Superior temporal gyrus (tissue), 1 donor: Measurements from ENCODE around the gene GANC.

Experiments used
- DNase-seq: peaks from one replicate; pipeline ENCODE4 v3.0.0-alpha.2; 2016; ENCODE audit errors: extremely low spot score

Gene GANC

GRCh38 chr15:42375941-42376340 is 102.9 kb downstream of the GANC start:
- DNase-seq, result no peak

DNA sequence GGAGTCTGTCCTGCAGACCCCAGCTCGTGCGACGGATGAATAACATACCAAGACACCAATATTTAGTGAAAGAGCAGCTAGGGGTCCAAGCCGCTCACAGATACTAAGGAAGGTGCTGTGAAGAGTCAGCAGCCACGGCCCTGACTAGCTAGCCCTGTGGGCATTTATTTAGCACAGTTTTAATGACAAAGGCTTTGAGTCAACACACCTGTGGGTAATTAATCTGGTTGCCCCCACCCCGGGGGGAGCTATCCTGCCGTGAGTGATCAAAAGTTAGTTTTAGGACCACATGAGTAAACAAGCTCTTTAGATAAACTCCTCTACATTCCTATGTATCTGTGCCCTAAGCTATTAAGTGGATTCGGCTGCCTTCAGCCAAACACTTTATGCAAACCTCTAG is 105.0 kb downstream of the GANC start:
- no peak for DNase-seq

GRCh38 chr15:42384597-42384996 is 111.6 kb downstream of the GANC start:
- no peak for DNase-seq

- peak; percentile 62 for DNase-seq
Observed at GRCh38 chr15:42385206-42385979, 112.4 kb downstream of the GANC start.

DNA sequence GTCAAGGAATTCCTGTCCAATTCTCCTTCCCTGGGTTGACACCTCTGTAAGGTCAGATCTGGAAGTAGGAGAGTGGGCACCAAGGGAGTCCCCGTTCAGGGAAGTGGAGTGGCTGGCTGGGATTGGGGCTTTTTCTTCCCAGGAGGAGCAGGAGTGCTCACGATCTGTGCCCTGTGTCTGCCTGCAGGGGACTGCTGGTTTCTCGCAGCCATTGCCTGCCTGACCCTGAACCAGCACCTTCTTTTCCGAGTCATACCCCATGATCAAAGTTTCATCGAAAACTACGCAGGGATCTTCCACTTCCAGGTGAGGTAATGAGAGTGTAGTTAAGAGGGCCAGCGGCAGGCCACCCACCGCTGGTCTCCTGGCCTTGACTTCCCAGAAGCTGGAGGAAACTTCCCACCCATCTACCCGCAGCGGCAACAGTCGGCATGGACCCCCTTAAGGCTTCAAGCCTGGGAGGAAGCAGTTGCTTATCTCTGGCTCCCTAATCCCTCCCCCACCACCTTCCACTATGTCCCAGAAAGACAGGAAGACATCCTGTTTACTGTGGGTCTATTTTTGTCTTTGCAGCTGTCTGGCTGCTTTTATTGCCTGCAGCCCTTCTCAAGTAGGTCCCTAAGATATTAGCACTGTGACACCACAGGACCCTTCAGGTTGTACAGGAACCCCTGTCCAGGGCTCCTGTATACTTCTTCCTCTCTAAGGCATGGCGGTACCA is 113.1 kb downstream of the GANC start:
- no peak for DNase-seq

DNA sequence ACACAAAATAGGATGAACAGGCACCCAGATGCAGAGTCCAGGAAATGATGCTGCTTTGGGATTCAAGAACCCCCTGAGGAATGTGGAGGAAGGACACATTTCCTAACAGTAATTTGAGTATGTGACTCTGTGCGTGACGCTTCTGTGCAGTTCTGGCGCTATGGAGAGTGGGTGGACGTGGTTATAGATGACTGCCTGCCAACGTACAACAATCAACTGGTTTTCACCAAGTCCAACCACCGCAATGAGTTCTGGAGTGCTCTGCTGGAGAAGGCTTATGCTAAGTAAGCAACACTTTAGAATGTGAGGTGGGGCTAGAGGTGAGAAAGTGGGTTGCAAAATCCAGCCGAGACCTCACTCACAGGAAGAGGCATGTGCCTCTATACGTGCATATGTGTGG is 114.6 kb downstream of the GANC start:
- DNase-seq, result peak; percentile 17

DNA sequence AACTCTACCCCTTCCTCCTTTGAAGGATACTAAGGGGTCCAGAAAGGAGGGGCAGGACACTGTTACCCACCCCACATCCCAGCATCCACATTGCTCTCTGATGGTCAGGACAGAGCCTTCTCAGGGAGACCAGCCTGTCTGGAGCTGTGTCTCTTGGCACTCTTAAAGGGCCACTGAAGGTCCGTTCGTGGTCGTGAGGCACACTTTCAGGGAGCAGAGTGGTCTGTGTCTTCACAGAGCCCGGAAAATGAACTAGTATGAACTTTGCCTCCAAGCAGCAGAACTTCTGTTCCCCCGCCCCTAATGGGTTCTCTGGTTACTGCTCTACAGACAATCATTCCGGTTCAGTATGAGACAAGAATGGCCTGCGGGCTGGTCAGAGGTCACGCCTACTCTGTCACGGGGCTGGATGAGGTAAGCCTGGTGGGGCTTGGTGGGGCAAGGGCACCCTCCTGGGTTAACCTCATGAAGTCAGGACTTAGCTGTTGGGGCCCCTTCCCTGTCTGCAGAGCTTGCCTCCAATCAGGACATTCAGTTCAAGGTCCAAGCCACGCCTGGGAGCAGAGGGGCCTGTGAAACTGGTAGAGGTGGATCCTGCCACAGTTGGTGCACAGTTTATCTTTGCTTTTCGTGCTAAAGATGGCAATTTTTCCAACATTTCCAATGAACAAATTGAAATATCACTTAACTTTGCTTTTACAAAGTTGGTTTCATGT is 119.5 kb downstream of the GANC start:
- DNase-seq, result no peak

- DNase-seq, result no peak
Observed at GRCh38 chr15:42394106-42394505, 121.1 kb downstream of the GANC start.

DNA sequence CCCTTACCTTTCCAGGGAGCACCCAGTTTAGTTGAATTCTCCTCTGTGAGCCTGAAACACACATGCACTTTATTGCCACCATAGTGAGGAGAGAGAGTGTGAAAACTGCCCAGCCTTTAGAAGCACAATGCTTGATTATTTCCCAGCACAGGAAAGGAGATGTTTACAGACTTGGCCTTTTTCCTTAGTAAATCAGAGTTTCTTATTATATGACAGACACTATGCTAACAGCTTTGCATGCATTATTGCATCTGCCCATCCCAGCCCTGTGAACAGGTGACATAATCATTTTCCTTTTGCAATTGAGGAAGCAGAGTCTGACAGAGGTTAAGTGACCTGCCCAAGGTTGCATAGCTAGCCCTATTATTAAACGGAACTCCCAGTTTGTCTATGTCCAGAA is 122.8 kb downstream of the GANC start:
- no peak for DNase-seq

- no peak for DNase-seq
Observed at GRCh38 chr15:42401544-42402454, 128.8 kb downstream of the GANC start.

DNA sequence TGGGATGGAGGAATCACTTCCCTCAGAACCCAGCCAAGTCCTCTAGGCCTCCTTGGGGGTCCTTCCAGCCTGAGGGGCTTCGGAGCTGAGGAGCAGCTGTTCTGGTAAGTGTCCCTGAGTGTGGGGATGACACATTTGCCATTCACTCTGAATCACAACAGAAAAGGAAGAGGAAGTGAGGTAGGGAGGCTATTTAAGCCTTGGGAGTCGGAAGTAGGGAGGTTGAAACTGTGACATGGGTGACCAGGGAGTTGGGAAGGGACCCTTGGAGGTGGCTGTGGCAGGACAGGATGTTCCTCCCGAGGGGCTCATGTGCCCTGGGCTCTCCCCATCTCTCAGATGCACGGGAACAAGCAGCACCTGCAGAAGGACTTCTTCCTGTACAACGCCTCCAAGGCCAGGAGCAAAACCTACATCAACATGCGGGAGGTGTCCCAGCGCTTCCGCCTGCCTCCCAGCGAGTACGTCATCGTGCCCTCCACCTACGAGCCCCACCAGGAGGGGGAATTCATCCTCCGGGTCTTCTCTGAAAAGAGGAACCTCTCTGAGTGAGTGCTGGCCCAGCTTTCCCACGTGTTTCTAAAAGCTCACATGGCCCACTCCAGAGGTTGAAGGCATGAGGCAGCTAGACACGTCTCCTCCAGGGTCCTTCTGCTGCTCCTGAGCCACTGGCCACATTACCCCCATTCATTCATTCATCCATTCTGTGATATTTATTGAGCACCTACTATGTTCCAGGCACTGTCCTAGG is 129.6 kb downstream of the GANC start:
- no peak for DNase-seq

- no peak for DNase-seq
Observed at GRCh38 chr15:42403389-42403788, 130.4 kb downstream of the GANC start.

GRCh38 chr15:42404461-42405235 is 131.6 kb downstream of the GANC start:
- DNase-seq, result peak; percentile 98

- peak; percentile 70 for DNase-seq
Observed at GRCh38 chr15:42405863-42406482, 133.0 kb downstream of the GANC start.
